ENCODE results near the gene ZFYVE16.
"Not testable (repeated sequence)": the region's sequence is repeated elsewhere in the genome, so short reads cannot be mapped to it uniquely, and the experiment has no call there.

Gene ZFYVE16

GRCh38 chr5:80491296-80491695 lies 83.4 kb downstream of the ZFYVE16 start:
- no peak for DNase-seq

- no peak for DNase-seq
Measured at GRCh38 chr5:80492741-80493140, 84.9 kb downstream of the ZFYVE16 start.

- DNase-seq, result not testable (repeated sequence)
Measured at GRCh38 chr5:80493443-80493842, 85.6 kb downstream of the ZFYVE16 start.

- DNase-seq, result no peak
Measured at GRCh38 chr5:80495891-80496290, 88.0 kb downstream of the ZFYVE16 start.

GRCh38 chr5:80502800-80503199 lies 94.9 kb downstream of the ZFYVE16 start:
- DNase-seq, result no peak

- no peak for DNase-seq
Measured at GRCh38 chr5:80503641-80504040, 95.8 kb downstream of the ZFYVE16 start.

GRCh38 chr5:80504833-80505232 lies 97.0 kb downstream of the ZFYVE16 start:
- no peak for DNase-seq

- no peak for DNase-seq
Measured at GRCh38 chr5:80507663-80508062, 99.8 kb downstream of the ZFYVE16 start.

- no peak for DNase-seq
Measured at GRCh38 chr5:80508844-80509243, 101.0 kb downstream of the ZFYVE16 start.

- no peak for DNase-seq
Measured at GRCh38 chr5:80509362-80509761, 101.5 kb downstream of the ZFYVE16 start.

- no peak for DNase-seq
Measured at GRCh38 chr5:80516826-80517225, 109.0 kb downstream of the ZFYVE16 start.
